Measurements from ENCODE around the gene KLF6.

GRCh38 chr10:3761021-3761686 is 23.9 kb downstream of the KLF6 start:
- TF ChIP-seq CTCF (conservative IDR thresholded peaks at IDR 0.05; ENCODE audit: low read depth, low read length) = no peak
- no peak for TF ChIP-seq EZH2 (IDR thresholded peaks at IDR 0.05; ENCODE audit: borderline replicate concordance, low read depth, low read length, poor library complexity, severe bottlenecking)

Measured in A673 (cell line).